ENCODE data around the gene SLC16A8.
"Not testable (repeated sequence)": the region's sequence is repeated elsewhere in the genome, so short reads cannot be mapped to it uniquely, and the experiment has no call there.

The SLC16A8 gene

GRCh38 chr22:38083931-38084631 is at the start of gene SLC16A8:
Gene SLC16A8, minus strand, starts transcription at chr22:38084184. Its CDS starts 1,311 bp downstream, at chr22:38082873.
- no peak for DNase-seq

DNA sequence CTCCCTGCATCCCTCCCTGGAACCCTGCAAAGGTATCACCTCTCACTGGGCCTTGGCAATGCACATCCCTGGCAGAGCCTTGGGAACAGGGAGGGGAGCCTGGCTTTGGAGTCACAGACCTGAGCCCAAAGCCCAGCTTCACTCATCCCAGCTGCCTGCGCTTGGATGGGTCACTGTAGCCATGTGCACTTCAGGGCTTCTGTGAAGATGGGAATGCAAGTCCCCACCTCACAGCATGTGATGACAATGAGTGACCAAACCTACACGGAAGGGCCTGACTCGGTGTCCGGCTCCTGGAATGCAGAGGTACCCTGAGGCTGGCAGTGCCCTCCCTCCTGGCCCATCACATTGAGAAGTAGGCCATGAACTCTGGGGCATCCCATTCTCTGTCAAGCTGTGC is 49.3 kb upstream of the SLC16A8 start:
- no peak for DNase-seq

DNA sequence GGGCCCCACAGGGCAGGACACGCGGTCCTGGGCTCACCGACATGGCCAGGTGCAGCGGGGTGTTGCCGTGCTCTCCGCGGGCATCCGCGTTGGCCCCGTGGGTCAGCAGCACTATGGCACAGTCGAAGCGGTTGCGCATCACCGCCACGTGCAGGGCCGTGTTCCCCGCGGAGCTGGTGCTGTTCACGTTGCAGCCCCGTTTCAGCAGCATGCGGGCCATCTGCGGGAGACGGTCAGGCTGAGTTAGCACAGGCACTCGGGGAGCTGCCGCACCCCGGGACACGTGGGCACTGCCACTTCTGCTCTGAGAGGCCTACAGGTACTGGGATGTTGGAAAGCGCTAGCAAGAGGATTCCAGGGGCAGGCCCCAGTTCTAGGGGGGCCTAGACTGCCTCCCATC is 48.8 kb upstream of the SLC16A8 start:
- no peak for DNase-seq

GRCh38 chr22:38132136-38132535 is 48.2 kb upstream of the SLC16A8 start:
- no peak for DNase-seq

DNA sequence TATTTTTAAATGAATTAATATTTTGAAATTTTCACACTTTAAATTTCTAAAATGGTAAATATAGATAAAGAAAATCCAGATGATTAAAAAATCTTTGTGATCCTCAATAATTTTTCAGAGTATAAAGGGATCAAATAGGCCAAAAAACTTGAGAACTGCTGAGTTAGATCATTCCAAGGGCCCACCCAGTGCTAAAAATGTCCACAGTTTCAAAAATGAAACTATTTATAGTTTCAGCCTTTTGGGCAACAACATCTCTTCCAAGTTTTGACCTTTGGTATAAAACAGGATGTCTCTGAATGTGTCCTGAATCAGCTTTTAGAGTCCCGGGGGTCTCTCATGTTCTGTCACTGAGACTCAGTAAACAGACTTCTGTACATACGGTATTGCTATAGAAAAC is 47.4 kb upstream of the SLC16A8 start:
- DNase-seq: no peak

- no peak for DNase-seq
These were observed 45.9 kb upstream of the SLC16A8 start for GRCh38 chr22:38129856-38130255.

DNA sequence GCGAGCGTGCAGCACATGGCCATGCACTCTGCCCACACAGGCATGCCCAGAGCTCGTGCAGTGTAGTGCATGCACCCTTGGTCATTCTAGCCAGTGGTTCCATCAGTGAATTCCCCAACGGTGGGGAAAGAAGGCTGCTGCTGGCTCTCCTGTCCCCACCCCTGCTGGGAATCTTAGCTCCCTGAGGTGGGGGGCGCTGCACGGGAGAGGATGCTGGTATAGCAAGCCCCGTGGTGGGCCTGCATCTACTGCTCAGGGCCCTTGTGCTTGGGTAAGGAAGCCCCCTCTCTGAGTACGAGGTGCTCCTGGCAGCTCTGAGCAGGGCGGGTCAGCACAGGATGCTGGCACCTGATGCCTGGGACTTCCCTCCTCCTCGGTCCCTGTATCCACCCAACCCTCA is 45.0 kb upstream of the SLC16A8 start:
- DNase-seq: no peak

DNA sequence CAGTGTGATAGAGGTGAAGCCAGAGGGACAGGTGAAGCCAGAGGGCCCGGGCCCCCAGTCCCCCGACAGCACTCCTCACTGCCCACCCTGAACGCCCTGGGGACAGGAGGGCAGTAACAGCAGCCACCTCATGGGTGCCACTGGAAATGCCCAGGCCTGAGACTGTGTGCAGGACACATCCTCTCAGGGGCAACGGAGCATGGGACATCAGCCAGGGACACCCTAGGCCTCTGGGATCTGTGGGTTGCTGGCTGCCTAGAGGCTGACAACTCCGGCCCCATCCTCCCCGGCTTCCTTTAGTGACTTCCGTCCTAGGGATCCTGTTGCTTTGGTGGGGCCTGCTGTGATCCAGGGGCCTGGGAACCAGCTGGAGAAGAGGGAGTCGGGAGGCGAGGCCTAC is 43.9 kb upstream of the SLC16A8 start:
- no peak for DNase-seq

- DNase-seq: no peak
These were observed 43.1 kb upstream of the SLC16A8 start for GRCh38 chr22:38126928-38127668.

- DNase-seq: peak; percentile 23 to 57
These were observed 41.8 kb upstream of the SLC16A8 start for GRCh38 chr22:38125751-38126201.

DNA sequence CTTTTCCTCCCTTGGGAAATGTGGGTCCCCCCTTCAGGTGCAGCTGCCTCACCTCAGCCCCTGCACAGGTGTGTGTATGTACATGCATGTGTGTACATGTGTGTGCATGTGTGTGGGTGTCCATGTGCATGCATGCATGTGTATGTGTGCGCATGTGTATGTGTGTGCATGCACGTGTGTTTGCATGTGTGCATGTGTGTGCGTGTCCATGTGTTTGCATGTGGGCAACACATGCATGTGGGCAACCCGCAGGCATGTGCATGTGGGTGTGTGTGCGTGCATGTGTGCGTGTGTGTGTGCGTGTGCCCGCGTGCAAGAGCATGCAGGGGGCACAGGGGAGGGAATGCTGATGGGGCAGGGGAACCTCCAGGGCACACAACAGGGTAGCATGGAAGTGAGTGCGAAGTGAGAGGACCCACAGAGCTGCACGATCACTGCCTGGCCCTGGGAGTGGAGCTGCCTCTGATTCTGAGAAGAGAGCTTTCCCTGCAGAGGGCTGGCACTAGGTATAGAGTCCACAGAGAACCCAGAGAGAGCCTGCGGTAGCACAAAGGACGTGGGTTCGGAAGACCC is 41.1 kb upstream of the SLC16A8 start:
- DNase-seq: no peak

DNA sequence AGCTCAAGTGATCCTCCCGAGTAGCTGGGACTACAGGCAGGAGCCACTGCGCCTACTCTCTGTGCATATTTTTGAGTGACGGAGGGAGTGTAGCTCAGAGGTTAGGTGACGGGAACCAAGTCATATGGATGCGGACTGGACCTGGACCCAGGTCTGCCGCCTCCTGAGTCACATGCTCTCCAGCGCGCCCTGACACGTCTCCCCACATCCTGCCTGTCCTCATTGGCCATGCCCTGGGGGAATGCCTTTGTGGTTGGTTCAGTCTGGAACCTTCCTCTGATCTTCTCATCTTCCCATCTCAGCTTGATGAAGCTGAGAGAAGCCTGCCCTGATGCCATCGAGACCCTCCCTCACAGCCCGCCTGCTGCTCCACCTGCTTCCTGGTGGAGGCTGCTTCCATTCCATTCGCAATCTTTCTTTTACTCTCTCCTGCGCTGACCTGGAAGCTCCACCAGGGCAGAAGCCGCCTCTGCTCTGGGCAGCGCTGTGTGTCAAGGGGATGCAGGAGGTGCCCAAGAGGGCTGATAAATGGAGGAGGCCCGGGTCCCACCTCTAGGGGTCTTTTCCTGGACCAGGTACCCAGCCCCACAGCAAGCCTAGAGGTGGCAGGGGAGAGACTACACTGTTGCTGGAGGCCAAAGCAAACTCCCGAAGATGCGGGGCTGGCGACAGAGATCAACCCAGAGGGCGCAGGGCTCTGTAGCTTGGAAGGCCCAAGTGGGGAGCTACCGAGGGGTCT is 40.4 kb upstream of the SLC16A8 start:
- DNase-seq: no peak

- no peak for DNase-seq
These were observed 38.6 kb upstream of the SLC16A8 start for GRCh38 chr22:38122616-38123015.

DNA sequence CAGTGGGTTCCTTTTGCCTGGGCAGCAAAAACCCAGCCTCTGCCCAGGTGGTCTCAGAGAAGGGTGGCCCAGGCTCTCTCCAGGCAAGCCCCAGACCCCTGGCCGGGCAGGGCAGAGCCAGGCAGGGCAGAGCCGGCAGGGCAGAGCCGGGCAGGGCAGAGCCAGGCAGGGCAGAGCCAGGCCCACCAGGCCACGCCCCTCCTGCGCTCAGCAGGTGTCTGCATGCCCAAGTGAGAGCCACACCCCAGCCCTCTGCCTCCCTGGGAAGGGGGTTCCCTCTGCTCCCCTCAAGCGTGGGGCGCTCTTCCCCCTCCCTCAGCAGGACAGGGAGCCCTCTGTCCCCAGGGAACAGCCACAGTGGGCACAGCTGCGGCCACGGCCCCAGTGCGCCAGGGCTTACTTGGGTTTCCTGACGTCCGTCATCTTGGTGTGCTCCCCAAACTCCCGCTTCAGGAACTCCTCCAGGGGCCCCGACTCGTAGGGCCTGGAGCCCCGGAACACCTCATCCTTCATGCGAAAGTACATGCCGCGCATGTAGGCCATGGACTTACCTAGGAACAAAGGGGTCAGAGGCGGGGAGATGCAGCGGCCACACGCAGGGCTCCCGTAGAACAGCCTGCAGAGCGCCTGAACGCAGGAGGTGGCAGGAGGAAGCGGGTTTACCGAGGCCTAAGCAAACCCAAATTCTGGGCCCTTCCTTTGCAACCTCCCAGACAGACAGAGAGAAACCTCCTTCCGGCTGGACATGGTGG is 36.6 kb upstream of the SLC16A8 start:
- DNase-seq: no peak

- DNase-seq: not testable (repeated sequence)
These were observed 34.8 kb upstream of the SLC16A8 start for GRCh38 chr22:38118747-38119146.

- DNase-seq: no peak
These were observed 34.2 kb upstream of the SLC16A8 start for GRCh38 chr22:38118182-38118581.

GRCh38 chr22:38117556-38117955 is 33.6 kb upstream of the SLC16A8 start:
- not testable (repeated sequence) for DNase-seq

DNA sequence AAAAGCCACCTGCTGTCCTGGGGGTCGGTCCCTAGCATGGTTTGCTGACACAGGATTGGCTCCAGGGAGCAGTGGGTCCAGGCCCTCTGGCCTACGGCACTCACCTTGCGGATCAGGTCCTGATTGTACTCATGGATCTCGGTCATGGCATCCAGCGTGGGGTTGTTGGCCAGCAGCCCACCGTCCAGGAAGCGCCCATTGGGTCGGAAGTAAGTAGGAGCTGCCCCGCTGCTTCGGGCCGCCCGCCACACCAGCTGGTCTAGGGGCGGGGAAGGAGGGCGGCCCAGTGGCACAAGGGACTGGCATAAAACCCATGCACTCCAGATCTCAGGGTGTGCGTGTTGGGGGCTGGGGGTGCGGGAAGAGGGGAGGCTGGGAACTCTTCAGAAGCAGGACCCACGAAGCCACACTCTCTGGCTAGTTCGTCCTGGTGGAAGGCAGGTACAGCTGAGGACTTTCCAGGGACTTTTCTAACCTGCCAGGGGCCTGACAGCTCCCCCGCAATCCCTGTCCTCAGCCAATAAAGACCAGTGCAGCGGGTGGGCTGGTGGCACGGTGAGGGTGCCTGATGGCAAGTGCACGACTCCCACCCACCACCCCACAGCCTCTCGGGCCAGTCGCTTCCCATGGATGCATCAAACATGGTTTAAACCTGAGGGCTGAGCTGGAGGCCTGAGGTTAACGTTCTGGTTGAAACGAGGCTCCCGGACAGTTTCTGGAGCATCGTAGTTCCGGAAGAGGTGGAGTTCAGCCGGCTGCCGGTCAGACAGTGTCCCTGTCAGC is 31.6 kb upstream of the SLC16A8 start:
- no peak for DNase-seq

- peak; percentile 52 to 60 for DNase-seq
These were observed 30.8 kb upstream of the SLC16A8 start for GRCh38 chr22:38114484-38115398.

GRCh38 chr22:38112381-38112780 is 28.4 kb upstream of the SLC16A8 start:
- DNase-seq: no peak

GRCh38 chr22:38111925-38112355 is 28.0 kb upstream of the SLC16A8 start:
- no peak for DNase-seq
